ENCODE data around the gene TCOF1.

TCOF1 gene

DNA sequence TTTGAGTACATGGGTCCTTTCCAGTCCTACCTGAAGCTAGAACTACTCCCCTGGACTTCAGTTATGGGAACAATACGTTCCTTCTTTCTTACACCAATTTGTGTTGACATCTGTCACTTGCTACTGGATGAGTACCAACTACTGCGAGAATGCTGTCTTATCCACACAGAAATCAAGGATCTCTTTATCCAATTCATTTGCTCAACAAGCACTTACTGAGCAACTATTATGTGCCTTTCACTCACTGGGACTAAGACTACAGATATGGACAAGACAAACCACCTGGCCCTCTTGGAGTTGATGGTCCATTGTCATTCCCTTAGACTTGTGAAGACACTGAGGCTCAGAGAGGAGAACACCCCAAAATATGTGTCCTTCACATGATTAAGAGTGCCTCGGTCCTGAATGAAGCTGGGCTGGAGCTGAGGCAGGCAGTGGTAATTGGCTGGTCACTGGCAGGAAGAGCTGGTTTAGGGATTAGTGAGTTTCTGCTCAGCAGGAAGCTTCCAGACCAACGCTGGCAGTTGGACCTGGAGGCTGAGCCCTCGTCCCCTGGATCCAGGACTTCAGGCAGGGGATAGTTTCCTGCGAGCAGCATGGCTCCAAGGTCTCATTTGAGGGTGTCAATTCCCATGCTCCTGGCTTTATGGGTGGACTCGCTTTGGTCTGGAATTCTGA, 46.3 kb upstream of the TCOF1 start:
- no peak overlapping the region for H3K27ac ChIP-seq (replicated peaks; ENCODE audit: low read length)
- no peak overlapping the region for H3K4ac ChIP-seq (ENCODE audit: low read length)
- no peak overlapping the region for H2BK15ac ChIP-seq (ENCODE audit: low read length)
- no peak overlapping the region for H2BK5ac ChIP-seq (ENCODE audit: low read length)
- DNase-seq (ENCODE audit: low spot score), result no peak
- H2AFZ ChIP-seq (ENCODE audit: low read length), result no peak overlapping the region
- H3K18ac ChIP-seq (ENCODE audit: low read length), result no peak overlapping the region
- no peak overlapping the region for H3K9ac ChIP-seq (ENCODE audit: low read depth, low read length, poor library complexity)
- WGBS, 2 donors (ENCODE audit: extremely low coverage in 2 of 2, insufficient read length in 2 of 2, insufficient replicate concordance in 1 of 2), result no CpG with 5 or more reads among the region's 7 CpGs
- H2BK120ac ChIP-seq (ENCODE audit: low read depth, low read length), result no peak overlapping the region
- H3K79me1 ChIP-seq (ENCODE audit: low read depth, low read length), result no peaks in the 10 kb centered on the region
- H3K4me2 ChIP-seq (ENCODE audit: insufficient read depth, low read length, poor library complexity, severe bottlenecking), result no peak overlapping the region
- no peak overlapping the region for H4K91ac ChIP-seq (ENCODE audit: low read depth, low read length, poor library complexity)
- peaks cover 5 to 12% of the 10 kb centered on the region in 2 donors for H3K4me1 ChIP-seq (ENCODE audit: control insufficient read depth in 2 of 2, insufficient read depth in 1 of 2, low read depth in 1 of 2, low read length in 2 of 2)
- H4K8ac ChIP-seq (ENCODE audit: low read depth, low read length), result no peak overlapping the region
- no peak overlapping the region for H3K23ac ChIP-seq (ENCODE audit: low read depth, low read length, poor library complexity)
- no peak overlapping the region for H3K14ac ChIP-seq (ENCODE audit: low read length)
- H2BK12ac ChIP-seq (ENCODE audit: low read length), result no peak overlapping the region
- no peak overlapping the region for H2AK5ac ChIP-seq (ENCODE audit: low read depth, low read length)
- no peaks in the 10 kb centered on the region for H3K27me3 ChIP-seq (ENCODE audit: control insufficient read depth in 3 of 3, insufficient read depth in 3 of 3, low read depth in 1 of 3, low read length in 3 of 3)
- no peaks in the 10 kb centered on the region for H3K9me3 ChIP-seq (replicated peaks in 1 of 2; ENCODE audit: control insufficient read depth in 2 of 2, insufficient read depth in 1 of 2, low read depth in 1 of 2, low read length in 2 of 2)
- H3K4me3 ChIP-seq (ENCODE audit: low read length in 2 of 2), result no peak overlapping the region
- H3K36me3 ChIP-seq (replicated peaks in 1 of 2; ENCODE audit: control insufficient read depth in 2 of 2, insufficient read depth in 2 of 2, low read length in 2 of 2), result no peaks in the 10 kb centered on the region

DNA sequence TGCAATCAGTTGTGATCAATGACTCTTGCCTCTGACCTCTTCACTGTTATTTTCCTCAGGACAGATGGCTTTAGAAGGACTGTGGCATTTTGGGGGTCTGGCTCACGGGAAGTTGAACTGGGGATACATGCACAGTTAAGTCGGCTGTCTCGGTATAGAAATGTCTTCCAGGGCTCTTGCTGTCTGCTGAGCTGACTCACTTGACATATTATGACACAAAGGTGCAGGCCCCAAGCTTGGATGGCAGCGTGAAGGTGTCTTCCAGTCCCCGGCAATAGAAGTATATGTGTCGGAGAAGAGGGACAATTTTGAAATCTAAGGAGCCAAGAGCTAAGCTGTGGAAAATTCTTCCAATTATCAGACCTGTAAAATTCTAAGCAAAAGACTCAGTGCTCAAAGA, 45.0 kb upstream of the TCOF1 start:
- Histone ChIP-seq H2AFZ (ENCODE audit: low read length) (no peak overlapping the region), H3K4me1 (ENCODE audit: control insufficient read depth in 2 of 2, insufficient read depth in 1 of 2, low read depth in 1 of 2, low read length in 2 of 2) (peaks cover 11 to 15% of the 10 kb centered on the region in 2 donors), H4K91ac (ENCODE audit: low read depth, low read length, poor library complexity) (no peak overlapping the region), H2AK5ac (ENCODE audit: low read depth, low read length) (no peak overlapping the region), H3K23ac (ENCODE audit: low read depth, low read length, poor library complexity) (no peak overlapping the region), H3K18ac (ENCODE audit: low read length) (no peak overlapping the region), H2BK5ac (ENCODE audit: low read length) (no peak overlapping the region), H3K9me3 (replicated peaks in 1 of 2; ENCODE audit: control insufficient read depth in 2 of 2, insufficient read depth in 1 of 2, low read depth in 1 of 2, low read length in 2 of 2) (no peaks in the 10 kb centered on the region), H3K4me3 (ENCODE audit: low read length in 2 of 2) (no peak overlapping the region), H3K4ac (ENCODE audit: low read length) (no peak overlapping the region), H3K79me1 (ENCODE audit: low read depth, low read length) (no peaks in the 10 kb centered on the region), H3K4me2 (ENCODE audit: insufficient read depth, low read length, poor library complexity, severe bottlenecking) (no peak overlapping the region), H2BK120ac (ENCODE audit: low read depth, low read length) (no peak overlapping the region), H3K27me3 (ENCODE audit: control insufficient read depth in 3 of 3, insufficient read depth in 3 of 3, low read depth in 1 of 3, low read length in 3 of 3) (no peaks in the 10 kb centered on the region), H2BK12ac (ENCODE audit: low read length) (no peak overlapping the region), H3K36me3 (replicated peaks in 1 of 2; ENCODE audit: control insufficient read depth in 2 of 2, insufficient read depth in 2 of 2, low read length in 2 of 2) (no peaks in the 10 kb centered on the region), H3K9ac (ENCODE audit: low read depth, low read length, poor library complexity) (no peak overlapping the region), H3K27ac (replicated peaks; ENCODE audit: low read length) (no peak overlapping the region), H2BK15ac (ENCODE audit: low read length) (no peak overlapping the region), H3K14ac (ENCODE audit: low read length) (no peak overlapping the region), H4K8ac (ENCODE audit: low read depth, low read length) (no peak overlapping the region)
- WGBS, 2 donors (ENCODE audit: extremely low coverage in 2 of 2, insufficient read length in 2 of 2, insufficient replicate concordance in 1 of 2), result no CpG with 5 or more reads among the region's 6 CpGs
- no peak for DNase-seq (ENCODE audit: low spot score)

DNA sequence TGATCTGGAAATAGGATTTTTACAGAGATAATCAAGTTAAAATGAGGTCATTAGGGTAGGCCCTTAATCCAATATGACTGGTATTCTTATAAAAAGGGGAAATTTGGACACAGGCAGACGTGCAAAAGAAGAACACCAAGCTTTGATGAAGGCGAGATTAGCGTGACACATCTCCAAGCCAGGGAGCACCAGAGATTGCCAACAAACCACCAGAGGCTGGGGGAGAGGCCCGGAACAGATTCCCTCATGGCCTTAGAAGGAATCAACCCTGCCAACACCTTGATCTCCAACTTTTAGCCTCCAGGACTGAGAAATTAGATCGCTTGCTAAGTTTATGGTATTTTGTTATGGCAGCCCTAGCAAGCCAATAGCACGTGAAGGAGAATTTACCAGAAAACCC, 44.0 kb upstream of the TCOF1 start:
- Histone ChIP-seq H2BK12ac (ENCODE audit: low read length) (no peak overlapping the region), H3K9ac (ENCODE audit: low read depth, low read length, poor library complexity) (no peak overlapping the region), H2BK120ac (ENCODE audit: low read depth, low read length) (no peak overlapping the region), H3K4me2 (ENCODE audit: insufficient read depth, low read length, poor library complexity, severe bottlenecking) (no peak overlapping the region), H4K91ac (ENCODE audit: low read depth, low read length, poor library complexity) (no peak overlapping the region), H2BK15ac (ENCODE audit: low read length) (no peak overlapping the region), H2AFZ (ENCODE audit: low read length) (no peak overlapping the region), H3K79me1 (ENCODE audit: low read depth, low read length) (no peaks in the 10 kb centered on the region), H3K36me3 (replicated peaks in 1 of 2; ENCODE audit: control insufficient read depth in 2 of 2, insufficient read depth in 2 of 2, low read length in 2 of 2) (no peaks in the 10 kb centered on the region), H3K14ac (ENCODE audit: low read length) (no peak overlapping the region), H3K4me1 (ENCODE audit: control insufficient read depth in 2 of 2, insufficient read depth in 1 of 2, low read depth in 1 of 2, low read length in 2 of 2) (peaks cover 12 to 24% of the 10 kb centered on the region in 2 donors), H3K9me3 (replicated peaks in 1 of 2; ENCODE audit: control insufficient read depth in 2 of 2, insufficient read depth in 1 of 2, low read depth in 1 of 2, low read length in 2 of 2) (no peaks in the 10 kb centered on the region), H3K27ac (replicated peaks; ENCODE audit: low read length) (no peak overlapping the region), H3K23ac (ENCODE audit: low read depth, low read length, poor library complexity) (no peak overlapping the region), H4K8ac (ENCODE audit: low read depth, low read length) (no peak overlapping the region), H3K18ac (ENCODE audit: low read length) (no peak overlapping the region), H3K4ac (ENCODE audit: low read length) (no peak overlapping the region), H3K4me3 (ENCODE audit: low read length in 2 of 2) (no peak overlapping the region), H2AK5ac (ENCODE audit: low read depth, low read length) (no peak overlapping the region), H2BK5ac (ENCODE audit: low read length) (no peak overlapping the region), H3K27me3 (ENCODE audit: control insufficient read depth in 3 of 3, insufficient read depth in 3 of 3, low read depth in 1 of 3, low read length in 3 of 3) (no peaks in the 10 kb centered on the region)
- no CpG with 5 or more reads among the region's 6 CpGs for WGBS, 2 donors (ENCODE audit: extremely low coverage in 2 of 2, insufficient read length in 2 of 2, insufficient replicate concordance in 1 of 2)
- no peak for DNase-seq (ENCODE audit: low spot score)

DNA sequence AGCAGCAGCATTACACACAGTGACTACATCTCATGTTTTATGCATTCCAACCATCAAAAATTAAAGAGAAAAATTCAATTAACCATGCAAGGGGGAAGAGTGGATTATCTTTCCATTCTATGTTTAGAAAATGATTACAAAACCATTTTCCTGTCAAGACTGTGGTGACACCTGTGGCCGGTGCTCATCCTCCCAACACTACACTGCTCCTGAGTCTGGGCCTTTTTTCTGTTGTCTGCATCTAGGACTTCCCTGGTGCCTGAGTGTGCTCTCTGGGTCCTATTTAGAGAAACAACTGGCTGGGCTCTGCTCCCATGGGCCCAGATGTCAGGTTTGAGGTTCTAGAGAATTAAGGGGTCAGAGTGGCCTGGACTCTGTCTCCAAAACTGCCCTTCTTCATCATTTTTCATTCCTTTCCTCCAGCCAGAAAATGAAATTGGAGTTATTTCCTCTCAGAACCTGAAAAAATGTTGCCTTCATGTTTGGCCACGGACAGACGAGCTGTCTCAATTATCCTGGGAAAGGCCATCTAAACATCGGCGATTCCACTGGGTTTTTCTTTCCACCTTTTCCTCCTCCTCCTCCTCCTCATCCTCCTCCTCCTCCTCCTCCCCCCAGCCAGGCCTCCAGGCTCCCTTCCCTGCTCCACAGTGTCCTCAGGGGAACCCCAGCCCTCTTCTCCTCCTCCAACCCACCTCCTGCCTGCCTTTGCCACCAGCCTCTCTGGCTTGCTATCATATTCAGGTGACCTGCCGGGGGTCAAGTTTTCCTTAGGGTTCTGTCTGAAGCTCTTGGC, 43.4 kb upstream of the TCOF1 start:
- Histone ChIP-seq H4K91ac (ENCODE audit: low read depth, low read length, poor library complexity) (no peak overlapping the region), H3K4ac (ENCODE audit: low read length) (no peak overlapping the region), H2AK5ac (ENCODE audit: low read depth, low read length) (no peak overlapping the region), H2BK12ac (ENCODE audit: low read length) (no peak overlapping the region), H3K27ac (replicated peaks; ENCODE audit: low read length) (no peak overlapping the region), H2BK15ac (ENCODE audit: low read length) (no peak overlapping the region), H2BK120ac (ENCODE audit: low read depth, low read length) (no peak overlapping the region), H3K23ac (ENCODE audit: low read depth, low read length, poor library complexity) (no peak overlapping the region), H3K4me2 (ENCODE audit: insufficient read depth, low read length, poor library complexity, severe bottlenecking) (no peak overlapping the region), H2AFZ (ENCODE audit: low read length) (no peak overlapping the region), H3K9me3 (replicated peaks in 1 of 2; ENCODE audit: control insufficient read depth in 2 of 2, insufficient read depth in 1 of 2, low read depth in 1 of 2, low read length in 2 of 2) (no peaks in the 10 kb centered on the region), H3K9ac (ENCODE audit: low read depth, low read length, poor library complexity) (no peak overlapping the region), H4K8ac (ENCODE audit: low read depth, low read length) (no peak overlapping the region), H3K4me1 (ENCODE audit: control insufficient read depth in 2 of 2, insufficient read depth in 1 of 2, low read depth in 1 of 2, low read length in 2 of 2) (peaks cover 18 to 30% of the 10 kb centered on the region in 2 donors), H3K79me1 (ENCODE audit: low read depth, low read length) (no peaks in the 10 kb centered on the region), H3K27me3 (ENCODE audit: control insufficient read depth in 3 of 3, insufficient read depth in 3 of 3, low read depth in 1 of 3, low read length in 3 of 3) (no peaks in the 10 kb centered on the region), H2BK5ac (ENCODE audit: low read length) (no peak overlapping the region), H3K4me3 (ENCODE audit: low read length in 2 of 2) (no peak overlapping the region), H3K18ac (ENCODE audit: low read length) (no peak overlapping the region), H3K14ac (ENCODE audit: low read length) (no peak overlapping the region), H3K36me3 (replicated peaks in 1 of 2; ENCODE audit: control insufficient read depth in 2 of 2, insufficient read depth in 2 of 2, low read length in 2 of 2) (no peaks in the 10 kb centered on the region)
- no CpG with 5 or more reads among the region's 6 CpGs for WGBS, 2 donors (ENCODE audit: extremely low coverage in 2 of 2, insufficient read length in 2 of 2, insufficient replicate concordance in 1 of 2)
- DNase-seq (ENCODE audit: low spot score), result no peak
